GM10248 (cell line): ENCODE data around the gene GRIA1.

Experiments
- CTCF ChIA-PET: fragments of 300-600 bp; sonication (Branson Sonifier 250); formaldehyde crosslinking; extraction: SDS; loops from one replicate; lab custom pipeline; 2021; ENCODE audit warnings: antibody characterized with exemption; lab: Yijun Ruan, JAX
- POLR2A ChIA-PET: fragments of 350-650 bp; sonication (Branson Sonifier 250); formaldehyde crosslinking; extraction: SDS; loops from one replicate; lab custom pipeline; 2020; ENCODE audit warnings: antibody characterized with exemption; lab: Yijun Ruan, JAX
- DNase-seq: peaks from one replicate; pipeline ENCODE4 v3.0.0; 2012; ENCODE audit errors: extremely low spot score
- CTCF ChIP-seq: IDR thresholded peaks from 2 replicates; pipeline ENCODE4 v1.5.1; 2012; ENCODE audit warnings: mild to moderate bottlenecking, low read depth; ENCODE audit errors: extremely low read depth, missing control alignments, control extremely low read depth

Gene GRIA1

DNA sequence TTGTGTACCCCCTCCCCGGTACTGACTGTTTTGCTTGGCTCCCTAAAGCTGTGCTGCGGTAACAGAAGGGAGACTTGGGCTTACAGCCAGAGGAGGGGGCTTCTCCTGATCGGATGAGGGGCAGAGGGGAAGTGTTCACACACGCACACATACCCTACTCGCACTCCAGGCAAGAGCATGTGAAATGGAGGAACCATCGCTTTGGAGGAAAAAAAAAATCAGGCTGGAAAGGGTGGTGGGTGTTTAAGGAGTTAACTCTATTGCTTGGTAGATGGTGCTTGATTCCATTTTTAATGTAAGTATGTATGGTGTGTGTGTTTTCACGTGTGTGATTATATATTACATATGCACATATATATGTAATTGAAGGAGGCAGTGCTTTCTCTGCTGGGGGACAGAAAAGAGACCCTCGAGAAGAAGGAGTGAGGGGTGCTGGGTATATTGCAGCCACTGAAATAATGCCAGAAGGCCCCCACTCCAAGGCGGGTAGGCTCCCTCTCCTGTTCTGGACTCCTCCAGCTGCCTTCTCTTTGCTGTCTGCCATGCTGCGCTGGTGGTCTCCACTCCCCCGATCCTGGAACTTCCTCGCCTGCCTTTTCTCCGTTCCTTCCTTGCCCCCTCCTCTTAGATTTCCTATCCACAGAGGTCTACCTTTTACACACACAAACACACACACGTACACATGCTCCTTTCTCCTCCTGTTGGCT, 721 bp downstream of the GRIA1 start:
- CTCF ChIA-PET, result no interaction called here
- no peak for DNase-seq
- TF ChIP-seq CTCF, result no peak
- POLR2A ChIA-PET, result no interaction called here

- CTCF ChIA-PET, result no interaction called here
- DNase-seq, result no peak
- POLR2A ChIA-PET, result no interaction called here
- no peak for TF ChIP-seq CTCF
These were observed 1.4 kb downstream of the GRIA1 start for GRCh38 chr5:153491856-153492255.

- ChIA-PET POLR2A (no interaction called here), CTCF (interaction anchor here (1.0 to 6.7 kb wide), 8 partner anchors 10 to 470 kb away, joined by 3 to 66 read pairs (median 5); no protein-coding TSS in a partner anchor)
- no peak for DNase-seq
- peak; percentile 51 for TF ChIP-seq CTCF
These were observed 6.4 kb downstream of the GRIA1 start for GRCh38 chr5:153496835-153497234.

GRCh38 chr5:153498516-153498915, 8.0 kb downstream of the GRIA1 start:
- POLR2A ChIA-PET, result no interaction called here
- TF ChIP-seq CTCF, result no peak
- CTCF ChIA-PET, result interaction anchor here (6.7 kb wide), 1 partner anchor 468 kb away, joined by 66 read pairs; no protein-coding TSS in a partner anchor
- no peak for DNase-seq

- DNase-seq, result no peak
- CTCF ChIA-PET, result interaction anchor here (1.0 to 2.6 kb wide), 3 partner anchors 10 to 465 kb away, joined by 3 to 10 read pairs (median 3); no protein-coding TSS in a partner anchor
- TF ChIP-seq CTCF, result no peak
- POLR2A ChIA-PET, result no interaction called here
These were observed 9.7 kb downstream of the GRIA1 start for GRCh38 chr5:153500178-153500577.

GRCh38 chr5:153504726-153505125, 14.3 kb downstream of the GRIA1 start:
- POLR2A ChIA-PET, result no interaction called here
- CTCF ChIA-PET, result interaction anchor here (1.1 to 2.1 kb wide), 2 partner anchors 9 to 461 kb away, joined by 3 to 9 read pairs; no protein-coding TSS in a partner anchor
- TF ChIP-seq CTCF, result no peak
- no peak for DNase-seq
